Measurements from ENCODE around the gene PIP5K1B.
"Not testable (repeated sequence)": the region's sequence is repeated elsewhere in the genome, so short reads cannot be mapped to it uniquely, and the experiment has no call there.

PIP5K1B gene

GRCh38 chr9:69029535-69029934 is 324.5 kb downstream of the PIP5K1B start:
- no peak for DNase-seq (ENCODE audit: low read depth)

GRCh38 chr9:69030851-69031645 is 326.0 kb downstream of the PIP5K1B start:
- DNase-seq (ENCODE audit: low read depth), result peak; percentile 61

- no peak for DNase-seq (ENCODE audit: low read depth)
Observed at GRCh38 chr9:69034071-69034470, 329.0 kb downstream of the PIP5K1B start.

- DNase-seq (ENCODE audit: low read depth), result peak; percentile 79
Observed at GRCh38 chr9:69035438-69036308, 330.6 kb downstream of the PIP5K1B start, which contains the start of gene FXN. FXN (plus strand) TSS chr9:69035752; CDS start chr9:69035783, 31 bp downstream.

- DNase-seq (ENCODE audit: low read depth), result peak; percentile 33
Observed at GRCh38 chr9:69036309-69036708, 331.3 kb downstream of the PIP5K1B start.

GRCh38 chr9:69036799-69037198 is 331.8 kb downstream of the PIP5K1B start:
- no peak for DNase-seq (ENCODE audit: low read depth)

GRCh38 chr9:69040646-69041045 is 335.6 kb downstream of the PIP5K1B start:
- DNase-seq (ENCODE audit: low read depth), result no peak

GRCh38 chr9:69044240-69045219 is 339.5 kb downstream of the PIP5K1B start:
- DNase-seq (ENCODE audit: low read depth), result peak; percentile 45

- DNase-seq (ENCODE audit: low read depth), result no peak
Observed at GRCh38 chr9:69045821-69046220, 340.8 kb downstream of the PIP5K1B start.

- DNase-seq (ENCODE audit: low read depth), result no peak
Observed at GRCh38 chr9:69046723-69047122, 341.7 kb downstream of the PIP5K1B start.

- no peak for DNase-seq (ENCODE audit: low read depth)
Observed at GRCh38 chr9:69047371-69047770, 342.3 kb downstream of the PIP5K1B start.

GRCh38 chr9:69049094-69049493 is 344.1 kb downstream of the PIP5K1B start:
- DNase-seq (ENCODE audit: low read depth), result no peak

- not testable (repeated sequence) for DNase-seq (ENCODE audit: low read depth)
Observed at GRCh38 chr9:69050936-69051335, 345.9 kb downstream of the PIP5K1B start.

GRCh38 chr9:69054989-69055388 is 349.9 kb downstream of the PIP5K1B start:
- DNase-seq (ENCODE audit: low read depth), result no peak

- peak; percentile 33 for DNase-seq (ENCODE audit: low read depth)
Observed at GRCh38 chr9:69056191-69056815, 351.3 kb downstream of the PIP5K1B start.

- DNase-seq (ENCODE audit: low read depth), result no peak
Observed at GRCh38 chr9:69058101-69058500, 353.1 kb downstream of the PIP5K1B start.

Data from ELR (cell line).